GM12865 (cell line): Measurements from ENCODE around the gene CYP4Z1.

Experiments used
- DNase-seq: peaks from one replicate; pipeline ENCODE4 v3.0.0; 2010; ENCODE audit warnings: low read depth
- H3K4me3 ChIP-seq: 2 replicates; pipeline ENCODE4 v1.5.1; 2011; ENCODE audit warnings: mild to moderate bottlenecking, low read depth, low read length, control low read depth
- TF ChIP-seq, protein P1 (sequence below): IDR thresholded peaks from 2 replicates; pipeline ENCODE4 v1.5.1; 2011; ENCODE audit warnings: low read length, control low read depth, low read depth, inconsistent platforms; ENCODE audit not compliant: insufficient read depth; ENCODE audit errors: missing control alignments

Gene CYP4Z1, protein sequence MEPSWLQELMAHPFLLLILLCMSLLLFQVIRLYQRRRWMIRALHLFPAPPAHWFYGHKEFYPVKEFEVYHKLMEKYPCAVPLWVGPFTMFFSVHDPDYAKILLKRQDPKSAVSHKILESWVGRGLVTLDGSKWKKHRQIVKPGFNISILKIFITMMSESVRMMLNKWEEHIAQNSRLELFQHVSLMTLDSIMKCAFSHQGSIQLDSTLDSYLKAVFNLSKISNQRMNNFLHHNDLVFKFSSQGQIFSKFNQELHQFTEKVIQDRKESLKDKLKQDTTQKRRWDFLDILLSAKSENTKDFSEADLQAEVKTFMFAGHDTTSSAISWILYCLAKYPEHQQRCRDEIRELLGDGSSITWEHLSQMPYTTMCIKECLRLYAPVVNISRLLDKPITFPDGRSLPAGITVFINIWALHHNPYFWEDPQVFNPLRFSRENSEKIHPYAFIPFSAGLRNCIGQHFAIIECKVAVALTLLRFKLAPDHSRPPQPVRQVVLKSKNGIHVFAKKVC

DNA sequence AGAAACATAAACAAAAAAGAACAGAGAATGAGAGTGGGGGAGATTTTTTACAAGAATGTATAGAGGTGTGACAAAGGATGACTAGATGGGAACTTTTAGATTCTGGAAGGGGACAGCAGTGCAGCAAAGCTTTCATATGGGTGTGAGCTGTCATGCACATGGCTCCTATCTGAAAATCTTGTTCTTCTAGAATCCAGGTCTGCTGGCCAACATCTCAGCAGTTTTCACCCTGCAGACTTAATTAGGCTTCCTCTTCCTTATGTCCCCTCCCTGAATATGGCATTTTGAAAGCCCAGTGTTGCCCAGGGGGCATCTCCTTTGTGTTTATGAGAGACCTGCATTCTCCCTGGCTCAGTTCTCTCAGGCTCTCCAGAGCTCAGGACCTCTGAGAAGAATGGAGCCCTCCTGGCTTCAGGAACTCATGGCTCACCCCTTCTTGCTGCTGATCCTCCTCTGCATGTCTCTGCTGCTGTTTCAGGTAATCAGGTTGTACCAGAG, at the start of gene CYP4Z1:
TSS of gene CYP4Z1 (plus strand) at position 135 of the 498 bp plus-strand sequence. CDS start at position 395, 260 bp downstream.
- no peak within 1 kb of the TSS for H3K4me3 ChIP-seq
- DNase-seq = no peak
- TF ChIP-seq, protein P1, sequence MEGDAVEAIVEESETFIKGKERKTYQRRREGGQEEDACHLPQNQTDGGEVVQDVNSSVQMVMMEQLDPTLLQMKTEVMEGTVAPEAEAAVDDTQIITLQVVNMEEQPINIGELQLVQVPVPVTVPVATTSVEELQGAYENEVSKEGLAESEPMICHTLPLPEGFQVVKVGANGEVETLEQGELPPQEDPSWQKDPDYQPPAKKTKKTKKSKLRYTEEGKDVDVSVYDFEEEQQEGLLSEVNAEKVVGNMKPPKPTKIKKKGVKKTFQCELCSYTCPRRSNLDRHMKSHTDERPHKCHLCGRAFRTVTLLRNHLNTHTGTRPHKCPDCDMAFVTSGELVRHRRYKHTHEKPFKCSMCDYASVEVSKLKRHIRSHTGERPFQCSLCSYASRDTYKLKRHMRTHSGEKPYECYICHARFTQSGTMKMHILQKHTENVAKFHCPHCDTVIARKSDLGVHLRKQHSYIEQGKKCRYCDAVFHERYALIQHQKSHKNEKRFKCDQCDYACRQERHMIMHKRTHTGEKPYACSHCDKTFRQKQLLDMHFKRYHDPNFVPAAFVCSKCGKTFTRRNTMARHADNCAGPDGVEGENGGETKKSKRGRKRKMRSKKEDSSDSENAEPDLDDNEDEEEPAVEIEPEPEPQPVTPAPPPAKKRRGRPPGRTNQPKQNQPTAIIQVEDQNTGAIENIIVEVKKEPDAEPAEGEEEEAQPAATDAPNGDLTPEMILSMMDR = no peak

DNA sequence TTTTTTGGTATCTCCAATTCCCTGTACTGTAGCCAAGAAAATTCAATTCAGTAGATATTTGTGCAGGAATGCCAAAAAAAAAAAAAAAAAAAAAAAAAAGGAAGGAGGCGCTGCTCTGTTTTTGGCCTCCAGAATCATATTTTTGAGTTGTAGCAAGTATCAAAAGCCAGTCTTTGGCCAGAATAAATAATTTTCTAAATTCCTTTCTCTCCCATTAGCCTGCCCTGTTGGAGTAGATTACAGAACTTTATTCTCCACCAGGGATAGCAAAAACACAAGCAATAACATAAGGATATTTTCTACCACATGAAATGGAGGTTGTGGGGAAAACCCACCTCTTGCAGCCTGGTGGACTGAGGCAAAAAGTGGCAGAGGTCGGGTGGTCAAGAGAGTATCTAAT, 46.0 kb upstream of the CYP4Z1 start:
- no peak overlapping the region for H3K4me3 ChIP-seq
- no peak for DNase-seq
- TF ChIP-seq, protein P1 = no peak

DNA sequence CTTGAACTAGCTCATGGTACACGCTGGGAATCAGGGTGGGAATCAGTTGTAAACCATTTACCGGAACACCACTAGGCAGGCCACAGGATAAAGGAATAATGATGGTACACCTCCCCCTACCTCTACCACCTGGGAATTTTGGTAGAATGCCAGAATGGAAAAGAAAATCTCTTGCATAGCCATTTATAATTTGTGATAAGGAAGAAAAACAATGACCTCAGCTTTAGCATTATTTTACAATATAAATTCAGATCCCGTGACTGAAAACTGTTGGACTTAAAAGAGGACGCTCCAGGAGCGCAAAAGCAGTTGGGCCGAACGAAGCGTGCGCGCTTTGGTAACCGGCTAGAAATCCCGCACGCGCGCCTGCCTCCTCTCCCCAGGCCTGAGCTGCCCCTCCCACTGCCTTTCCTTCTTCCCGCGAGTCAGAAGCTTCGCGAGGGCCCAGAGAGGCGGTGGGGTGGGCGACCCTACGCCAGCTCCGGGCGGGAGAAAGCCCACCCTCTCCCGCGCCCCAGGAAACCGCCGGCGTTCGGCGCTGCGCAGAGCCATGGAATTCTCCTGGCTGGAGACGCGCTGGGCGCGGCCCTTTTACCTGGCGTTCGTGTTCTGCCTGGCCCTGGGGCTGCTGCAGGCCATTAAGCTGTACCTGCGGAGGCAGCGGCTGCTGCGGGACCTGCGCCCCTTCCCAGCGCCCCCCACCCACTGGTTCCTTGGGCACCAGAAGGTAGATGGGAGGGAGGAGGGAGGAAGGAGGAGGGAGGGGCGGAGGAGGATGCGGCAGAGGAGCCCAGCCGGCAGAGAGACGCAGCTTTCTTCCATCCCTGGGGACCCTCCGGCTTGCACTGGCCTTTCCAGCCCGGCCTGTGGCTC, 43.5 kb upstream of the CYP4Z1 start, which contains the start of gene CYP4X1:
TSS of gene CYP4X1 (plus strand) at position 402 of the 873 bp plus-strand sequence. CDS start at position 551, 149 bp downstream.
- TF ChIP-seq, protein P1 = no peak
- no peak within 1 kb of the TSS for H3K4me3 ChIP-seq
- no peak for DNase-seq

DNA sequence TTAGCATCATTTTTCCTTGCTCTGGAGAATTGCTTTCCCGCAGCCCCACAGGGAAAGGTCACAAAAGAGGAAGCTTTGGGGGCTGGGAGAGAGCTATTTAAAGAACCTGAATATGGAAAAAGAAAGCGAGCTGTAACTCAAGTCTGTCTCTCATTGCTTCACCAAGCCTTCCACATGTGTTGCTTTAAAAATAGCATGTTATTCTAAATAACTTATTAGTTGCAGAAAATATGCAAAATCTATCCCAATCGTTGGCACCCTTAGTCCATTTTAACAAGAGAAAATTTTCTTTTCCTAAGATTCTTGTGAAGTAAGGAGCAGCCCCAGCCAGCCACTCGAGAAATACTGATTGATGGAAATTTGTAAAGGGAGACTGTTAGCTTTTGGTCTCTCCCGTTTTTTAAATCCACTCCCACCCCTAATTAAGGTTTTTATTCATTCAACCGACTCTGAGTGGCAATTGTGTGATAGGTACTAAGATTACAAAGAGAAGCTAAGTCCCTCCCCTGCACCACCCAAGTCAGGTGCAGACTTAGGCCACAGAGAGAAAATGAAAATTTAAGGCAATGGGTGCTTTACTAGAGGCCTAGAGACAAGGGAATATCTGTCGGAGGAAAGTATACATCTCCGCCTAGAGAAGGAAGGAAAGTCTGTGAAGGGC, 42.8 kb upstream of the CYP4Z1 start:
- no peak overlapping the region for H3K4me3 ChIP-seq
- no peak for DNase-seq
- TF ChIP-seq, protein P1 = no peak

DNA sequence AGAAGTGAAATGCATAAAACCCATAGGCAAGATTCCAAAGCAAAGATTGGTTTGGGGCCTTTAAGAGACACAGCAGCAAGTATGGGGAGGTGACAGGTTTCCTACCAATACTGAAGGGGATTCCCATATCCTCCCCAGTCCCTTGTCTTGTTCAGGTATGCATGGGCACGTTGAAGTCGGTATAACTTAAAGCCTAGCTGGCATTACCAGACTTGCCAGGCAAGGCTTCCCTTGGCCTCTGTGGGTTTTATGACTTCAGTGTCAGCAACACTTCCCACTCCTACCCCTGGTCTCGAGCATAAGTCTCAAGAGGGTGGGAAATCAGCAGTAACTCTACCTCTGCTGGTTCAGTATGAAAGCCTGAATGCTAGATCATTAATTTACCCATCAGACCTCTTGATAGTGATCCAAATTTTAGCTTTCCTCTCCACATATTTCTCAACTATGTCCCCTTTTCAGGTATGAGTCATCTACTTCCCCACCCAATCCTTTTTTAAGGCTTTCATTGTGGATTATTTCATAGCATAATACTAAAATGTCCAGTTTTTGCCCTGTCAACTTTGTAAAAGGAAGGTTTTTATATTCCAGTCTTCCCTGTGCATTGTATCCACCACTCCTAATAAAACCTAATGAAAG, 36.7 kb upstream of the CYP4Z1 start:
- no peak overlapping the region for H3K4me3 ChIP-seq
- TF ChIP-seq, protein P1 = no peak
- no peak for DNase-seq

DNA sequence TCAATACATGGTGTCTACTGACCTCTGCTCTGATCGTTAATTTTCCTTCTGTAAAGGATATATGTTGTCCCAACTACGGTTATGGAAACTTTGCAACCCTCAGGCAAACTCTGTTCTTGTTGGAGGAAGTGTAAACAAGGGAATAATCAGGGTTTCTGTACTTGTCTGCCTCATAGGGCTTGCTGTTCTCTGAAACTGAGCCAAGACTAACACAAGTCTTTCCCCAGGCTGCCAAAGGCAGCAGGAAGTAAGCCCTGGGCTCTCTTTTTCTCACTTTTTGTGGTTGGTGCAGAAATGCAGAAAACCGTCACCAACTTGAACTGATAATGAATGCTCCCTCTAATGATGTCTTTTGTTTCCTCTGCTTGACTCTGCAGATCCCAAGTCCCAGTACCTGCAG, 36.0 kb upstream of the CYP4Z1 start:
- no peak overlapping the region for H3K4me3 ChIP-seq
- TF ChIP-seq, protein P1 = no peak
- no peak for DNase-seq
